ENCODE data around the gene CYS1.
"Not testable (repeated sequence)": the region's sequence is repeated elsewhere in the genome, so short reads cannot be mapped to it uniquely, and the experiment has no call there.

Gene CYS1

GRCh38 chr2:10032746-10033105 is 47.5 kb downstream of the CYS1 start:
- Histone ChIP-seq H3K4me3 (ENCODE audit: low read length) (no peak overlapping the region), H3K36me3 (ENCODE audit: control insufficient read depth, insufficient read depth, low read length) (no peaks in the 10 kb centered on the region), H3K27me3 (ENCODE audit: control insufficient read depth, insufficient read depth, low read length) (no peaks in the 10 kb centered on the region), H3K4me1 (ENCODE audit: control insufficient read depth, insufficient read depth, low read length) (peaks cover 3% of the 10 kb centered on the region), H3K27ac (ENCODE audit: low read length) (no peak overlapping the region), H3K9me3 (ENCODE audit: control insufficient read depth, insufficient read depth, low read length) (no peaks in the 10 kb centered on the region)
- no peak for DNase-seq (ENCODE audit: low read depth, low spot score)
- WGBS (ENCODE audit: insufficient coverage, insufficient read length) = no CpG with 5 or more reads among the region's 7 CpGs

DNA sequence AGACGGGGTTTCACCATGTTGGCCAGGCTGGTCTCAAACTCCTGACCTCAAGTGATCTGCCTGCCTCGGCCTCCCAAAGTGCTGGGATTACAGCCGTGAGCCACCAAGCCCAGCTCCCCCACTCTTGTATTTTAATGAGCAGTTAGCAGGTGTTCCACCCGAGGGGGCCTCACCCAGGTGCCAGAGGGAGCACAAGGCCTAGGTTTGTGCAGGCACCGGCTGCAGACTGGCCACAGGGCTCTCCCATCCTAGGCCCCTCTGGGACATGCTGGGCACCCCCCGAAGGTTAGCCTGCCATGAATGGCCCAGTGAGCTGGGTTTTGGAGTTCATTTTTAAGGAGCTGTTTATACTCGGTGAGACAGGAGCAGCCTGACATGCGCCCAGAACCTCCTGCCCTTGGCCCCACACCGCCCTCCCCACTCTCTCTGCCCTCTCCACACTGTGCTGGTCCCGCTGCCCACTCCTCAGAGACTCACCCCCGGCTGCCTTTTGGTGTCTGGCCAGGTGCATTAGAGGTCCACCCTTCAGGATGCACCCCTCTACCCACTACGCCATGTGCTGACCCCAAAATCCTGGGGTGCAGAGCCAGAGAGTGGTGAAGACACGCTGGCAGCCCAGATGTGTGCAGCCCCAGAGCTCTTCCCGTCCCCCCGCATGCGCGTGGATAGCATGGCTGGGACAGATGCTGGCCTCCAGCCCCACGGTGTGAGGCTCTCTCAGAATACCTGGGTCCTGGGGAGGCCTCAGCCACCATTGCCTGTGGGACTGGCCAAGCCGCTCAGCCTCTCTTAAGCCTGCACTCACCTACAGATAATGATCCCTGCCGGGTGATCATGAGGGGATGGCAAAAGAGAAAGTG is 48.1 kb downstream of the CYS1 start:
- Histone ChIP-seq H3K36me3 (ENCODE audit: control insufficient read depth, insufficient read depth, low read length) (no peaks in the 10 kb centered on the region), H3K27me3 (ENCODE audit: control insufficient read depth, insufficient read depth, low read length) (no peaks in the 10 kb centered on the region), H3K4me1 (ENCODE audit: control insufficient read depth, insufficient read depth, low read length) (peaks cover 3% of the 10 kb centered on the region), H3K4me3 (ENCODE audit: low read length) (no peak overlapping the region), H3K9me3 (ENCODE audit: control insufficient read depth, insufficient read depth, low read length) (no peaks in the 10 kb centered on the region), H3K27ac (ENCODE audit: low read length) (no peak overlapping the region)
- DNase-seq (ENCODE audit: low read depth, low spot score) = no peak
- WGBS (ENCODE audit: insufficient coverage, insufficient read length) = no CpG with 5 or more reads among the region's 20 CpGs

GRCh38 chr2:10030798-10031197 is 49.4 kb downstream of the CYS1 start:
- WGBS (ENCODE audit: insufficient coverage, insufficient read length) = no CpG with 5 or more reads among the region's 8 CpGs

GRCh38 chr2:10030311-10030736 is 49.9 kb downstream of the CYS1 start:
- WGBS (ENCODE audit: insufficient coverage, insufficient read length) = no CpG with 5 or more reads among the region's 9 CpGs
- Histone ChIP-seq H3K9me3 (ENCODE audit: control insufficient read depth, insufficient read depth, low read length) (no peaks in the 10 kb centered on the region), H3K4me3 (ENCODE audit: low read length) (no peak overlapping the region), H3K27ac (ENCODE audit: low read length) (no peak overlapping the region), H3K4me1 (ENCODE audit: control insufficient read depth, insufficient read depth, low read length) (peaks cover 2% of the 10 kb centered on the region), H3K27me3 (ENCODE audit: control insufficient read depth, insufficient read depth, low read length) (no peaks in the 10 kb centered on the region), H3K36me3 (ENCODE audit: control insufficient read depth, insufficient read depth, low read length) (no peaks in the 10 kb centered on the region)
- DNase-seq (ENCODE audit: low read depth, low spot score) = no peak

More at GRCh38 chr2:10030798-10031197, 49.4 kb downstream of the CYS1 start:
- H3K27me3 ChIP-seq (ENCODE audit: control insufficient read depth, insufficient read depth, low read length); DNase-seq (ENCODE audit: low read depth, low spot score); H3K9me3 ChIP-seq (ENCODE audit: control insufficient read depth, insufficient read depth, low read length); H3K4me1 ChIP-seq (ENCODE audit: control insufficient read depth, insufficient read depth, low read length); H3K4me3 ChIP-seq (ENCODE audit: low read length); H3K36me3 ChIP-seq (ENCODE audit: control insufficient read depth, insufficient read depth, low read length); H3K27ac ChIP-seq (ENCODE audit: low read length): not testable (repeated sequence)

GRCh38 chr2:10029875-10030223 is 50.4 kb downstream of the CYS1 start:
- Histone ChIP-seq H3K4me1 (ENCODE audit: control insufficient read depth, insufficient read depth, low read length) (peaks cover 2% of the 10 kb centered on the region), H3K4me3 (ENCODE audit: low read length) (no peak overlapping the region), H3K27me3 (ENCODE audit: control insufficient read depth, insufficient read depth, low read length) (no peaks in the 10 kb centered on the region), H3K9me3 (ENCODE audit: control insufficient read depth, insufficient read depth, low read length) (no peaks in the 10 kb centered on the region), H3K36me3 (ENCODE audit: control insufficient read depth, insufficient read depth, low read length) (no peaks in the 10 kb centered on the region), H3K27ac (ENCODE audit: low read length) (no peak overlapping the region)
- no peak for DNase-seq (ENCODE audit: low read depth, low spot score)
- WGBS (ENCODE audit: insufficient coverage, insufficient read length) = no CpG with 5 or more reads among the region's 7 CpGs

- Histone ChIP-seq H3K4me3 (ENCODE audit: low read length) (no peak overlapping the region), H3K4me1 (ENCODE audit: control insufficient read depth, insufficient read depth, low read length) (peaks cover 2% of the 10 kb centered on the region), H3K27me3 (ENCODE audit: control insufficient read depth, insufficient read depth, low read length) (no peaks in the 10 kb centered on the region), H3K9me3 (ENCODE audit: control insufficient read depth, insufficient read depth, low read length) (no peaks in the 10 kb centered on the region), H3K27ac (ENCODE audit: low read length) (no peak overlapping the region), H3K36me3 (ENCODE audit: control insufficient read depth, insufficient read depth, low read length) (no peaks in the 10 kb centered on the region)
- DNase-seq (ENCODE audit: low read depth, low spot score) = no peak
- no CpG with 5 or more reads among the region's 26 CpGs for WGBS (ENCODE audit: insufficient coverage, insufficient read length)
These were observed 51.0 kb downstream of the CYS1 start for GRCh38 chr2:10028988-10029874.

- no CpG with 5 or more reads among the region's 16 CpGs for WGBS (ENCODE audit: insufficient coverage, insufficient read length)
- H3K9me3 ChIP-seq (ENCODE audit: control insufficient read depth, insufficient read depth, low read length) = no peaks in the 10 kb centered on the region
- H3K27me3 ChIP-seq (ENCODE audit: control insufficient read depth, insufficient read depth, low read length) = no peaks in the 10 kb centered on the region
- H3K27ac ChIP-seq (ENCODE audit: low read length) = no peak overlapping the region
- no peak for DNase-seq (ENCODE audit: low read depth, low spot score)
- no peaks in the 10 kb centered on the region for H3K36me3 ChIP-seq (ENCODE audit: control insufficient read depth, insufficient read depth, low read length)
- H3K4me1 ChIP-seq (ENCODE audit: control insufficient read depth, insufficient read depth, low read length) = peaks cover 2% of the 10 kb centered on the region
- no peak overlapping the region for H3K4me3 ChIP-seq (ENCODE audit: low read length)
These were observed 51.7 kb downstream of the CYS1 start for GRCh38 chr2:10028407-10028987.

- Histone ChIP-seq H3K4me1 (ENCODE audit: control insufficient read depth, insufficient read depth, low read length) (peaks cover 2% of the 10 kb centered on the region), H3K36me3 (ENCODE audit: control insufficient read depth, insufficient read depth, low read length) (no peaks in the 10 kb centered on the region), H3K27ac (ENCODE audit: low read length) (no peak overlapping the region), H3K4me3 (ENCODE audit: low read length) (no peak overlapping the region), H3K27me3 (ENCODE audit: control insufficient read depth, insufficient read depth, low read length) (no peaks in the 10 kb centered on the region), H3K9me3 (ENCODE audit: control insufficient read depth, insufficient read depth, low read length) (no peaks in the 10 kb centered on the region)
- no peak for DNase-seq (ENCODE audit: low read depth, low spot score)
- no CpG with 5 or more reads among the region's 16 CpGs for WGBS (ENCODE audit: insufficient coverage, insufficient read length)
These were observed 52.4 kb downstream of the CYS1 start for GRCh38 chr2:10027660-10028330.

- no peak for DNase-seq (ENCODE audit: low read depth, low spot score)
- peaks cover 2% of the 10 kb centered on the region for H3K4me1 ChIP-seq (ENCODE audit: control insufficient read depth, insufficient read depth, low read length)
- no peaks in the 10 kb centered on the region for H3K9me3 ChIP-seq (ENCODE audit: control insufficient read depth, insufficient read depth, low read length)
- WGBS (ENCODE audit: insufficient coverage, insufficient read length) = no CpG with 5 or more reads among the region's 8 CpGs
- no peaks in the 10 kb centered on the region for H3K27me3 ChIP-seq (ENCODE audit: control insufficient read depth, insufficient read depth, low read length)
- H3K36me3 ChIP-seq (ENCODE audit: control insufficient read depth, insufficient read depth, low read length) = no peaks in the 10 kb centered on the region
- H3K4me3 ChIP-seq (ENCODE audit: low read length) = no peak overlapping the region
- H3K27ac ChIP-seq (ENCODE audit: low read length) = no peak overlapping the region
These were observed 53.2 kb downstream of the CYS1 start for GRCh38 chr2:10026940-10027569.

Data from iPS DF 6.9 (cell line).